Stimulated activated CD8-positive, alpha-beta memory T cell treated with anti-CD3 and anti-CD28 coated beads, Interleukin-4, amount 100 ng/mL, for 48 hours (primary cell): ENCODE results near the gene CA12.
A peak's percentile ranks its signal among the peaks of the same experiment; 100 is the strongest.

Experiments used
- DNase-seq: peaks from one replicate; pipeline ENCODE4 v3.0.0-alpha.2; 2020

CA12 gene

GRCh38 chr15:63401714-63402497 lies 20.3 kb upstream of the CA12 start:
- no peak for DNase-seq

- DNase-seq, result peak; percentile 42
These were observed 19.4 kb upstream of the CA12 start for GRCh38 chr15:63401078-63401477.

GRCh38 chr15:63398456-63398855 lies 16.8 kb upstream of the CA12 start:
- no peak for DNase-seq

GRCh38 chr15:63396152-63396928 lies 14.7 kb upstream of the CA12 start:
- no peak for DNase-seq

GRCh38 chr15:63395730-63396151 lies 14.1 kb upstream of the CA12 start:
- no peak for DNase-seq

GRCh38 chr15:63392361-63393009 lies 10.8 kb upstream of the CA12 start:
- no peak for DNase-seq

- no peak for DNase-seq
These were observed 10.2 kb upstream of the CA12 start for GRCh38 chr15:63391669-63392360.

- no peak for DNase-seq
These were observed 9.0 kb upstream of the CA12 start for GRCh38 chr15:63390689-63391088.

GRCh38 chr15:63389902-63390670 lies 8.4 kb upstream of the CA12 start:
- no peak for DNase-seq

GRCh38 chr15:63388511-63388910 lies 6.9 kb upstream of the CA12 start:
- DNase-seq, result no peak

- DNase-seq, result no peak
These were observed 6.3 kb upstream of the CA12 start for GRCh38 chr15:63387748-63388493.

- DNase-seq, result no peak
These were observed 4.4 kb upstream of the CA12 start for GRCh38 chr15:63385911-63386531.

- no peak for DNase-seq
These were observed 3.3 kb upstream of the CA12 start for GRCh38 chr15:63384906-63385305.

GRCh38 chr15:63382966-63383710 lies 1.5 kb upstream of the CA12 start:
- no peak for DNase-seq

- DNase-seq, result no peak
These were observed 801 bp downstream of the CA12 start for GRCh38 chr15:63380808-63381282.

GRCh38 chr15:63380151-63380807 lies 1.4 kb downstream of the CA12 start:
- no peak for DNase-seq

GRCh38 chr15:63379492-63380150 lies 2.0 kb downstream of the CA12 start:
- no peak for DNase-seq

- DNase-seq, result no peak
These were observed 2.7 kb downstream of the CA12 start for GRCh38 chr15:63378946-63379345.
